Measurements from ENCODE around the gene RRAGD. TPM values are rescaled to one million over a fixed set of nuclear protein-coding genes. Genes with fewer than 3 reads are reported as not detected.
"Not testable (repeated sequence)": the region's sequence is repeated elsewhere in the genome, so short reads cannot be mapped to it uniquely, and the experiment has no call there.

The RRAGD gene
- total and polyA plus RNA-seq, 2 of the 8 experiments (the other 6 are each of a cell fraction or from before 2014, with no cell fraction given): 7.2 to 30.8 TPM

- not testable (repeated sequence) for H3K79me1 ChIP-seq (ENCODE audit: low read depth, low read length); H2BK15ac ChIP-seq (ENCODE audit: low read length); H3K23ac ChIP-seq (ENCODE audit: insufficient read length); H2AFZ ChIP-seq (ENCODE audit: low read length); H2BK120ac ChIP-seq (replicated peaks; ENCODE audit: low read depth, low read length); H3K36me3 ChIP-seq (ENCODE audit: control insufficient read depth in 2 of 4, insufficient read depth in 4 of 4, low read length in 3 of 4); H3K18ac ChIP-seq (ENCODE audit: extremely low read depth, low read length); H2AK5ac ChIP-seq (ENCODE audit: low read depth, low read length); H2BK12ac ChIP-seq (ENCODE audit: low read depth, low read length); H3K27ac ChIP-seq (ENCODE audit: low read depth, low read length); H2BK5ac ChIP-seq (ENCODE audit: low read depth, low read length); H3K4ac ChIP-seq (replicated peaks; ENCODE audit: insufficient read length, low read depth, low read length); FAIRE-seq; H3K4me1 ChIP-seq (replicated peaks in 1 of 4; ENCODE audit: control insufficient read depth in 3 of 4, insufficient read depth in 4 of 4, low read length in 3 of 4); H3K27me3 ChIP-seq (replicated peaks in 1 of 4; ENCODE audit: control insufficient read depth in 3 of 4, extremely low read depth in 1 of 4, insufficient read depth in 3 of 4, low read length in 3 of 4); H4K91ac ChIP-seq (replicated peaks; ENCODE audit: insufficient read length, low read length); H3K9ac ChIP-seq (replicated peaks in 1 of 4; ENCODE audit: extremely low read depth in 1 of 4, low read depth in 3 of 4, low read length in 3 of 4); H2BK20ac ChIP-seq (ENCODE audit: low read length); H4K20me1 ChIP-seq (replicated peaks in 1 of 2; ENCODE audit: control insufficient read depth in 1 of 2, insufficient read depth in 2 of 2, low read length in 2 of 2); H3K9me3 ChIP-seq (ENCODE audit: insufficient read depth in 2 of 2, low read depth in 1 of 2, low read length in 1 of 2); H3K56ac ChIP-seq (replicated peaks; ENCODE audit: insufficient read length, low read depth, low read length); H3K23me2 ChIP-seq (ENCODE audit: low read depth, low read length); H3K14ac ChIP-seq (ENCODE audit: insufficient read length); H3K4me3 ChIP-seq (ENCODE audit: extremely low read depth in 1 of 4, insufficient read depth in 2 of 4, low read depth in 3 of 4, low read length in 4 of 4); H4K5ac ChIP-seq (ENCODE audit: insufficient read length, low read depth, low read length); H4K8ac ChIP-seq (ENCODE audit: extremely low read depth, insufficient read depth, low read length); H3K4me2 ChIP-seq (ENCODE audit: insufficient read depth in 1 of 2, low read depth in 2 of 2, low read length in 2 of 2)
- H3K79me2 ChIP-seq (ENCODE audit: control insufficient read depth in 1 of 2, insufficient read depth in 2 of 2, low read length in 2 of 2): peaks cover 0 to 12% of the 10 kb centered on the region in 2 experiments; a peak in 1 of 4 replicates
- CTCF ChIA-PET (ENCODE audit: partially characterized antibody): interaction anchor here (0.6 to 2.4 kb wide), 6 partner anchors 18 to 214 kb away, joined by 3 to 9 read pairs (median 4); no protein-coding TSS in a partner anchor
- WGBS, 2 experiments (ENCODE audit: extremely low coverage in 1 of 2, insufficient coverage in 1 of 2, insufficient read length in 1 of 2, insufficient replicate concordance in 2 of 2, low coverage in 1 of 2, low lambda C conversion rate in 2 of 2, missing lambda C conversion rate in 1 of 2): 81 to 100% methylated on average over 1 to 4 of the region's 4 CpGs
- peak in 1 of 2 experiments; percentile 19 for DNase-seq (ENCODE audit: low read depth in 1 of 2, low spot score in 2 of 2)
- POLR2A ChIA-PET (ENCODE audit: partially characterized antibody): interaction anchor here (0.7 kb wide), 1 partner anchor 12 kb away, joined by 3 read pairs; no protein-coding TSS in a partner anchor
- peak; percentile 46; the same call in 1 of the 2 replicates for TF ChIP-seq CEBPB (IDR thresholded peaks at IDR 0.05; ENCODE audit: low read depth, low read length)
These were observed 14.2 kb downstream of the RRAGD start for GRCh38 chr6:89397884-89398283.
